Natural killer cell (primary cell): ENCODE measurements around the gene RBM33. TPM values are rescaled to one million over a fixed set of nuclear protein-coding genes. Genes with fewer than 3 reads are reported as not detected.

Experiments used
- ATAC-seq, 3 donors: fragments of 150-1000 bp in 2 of 3; fragments of 200-7000 bp in 1 of 3; cut with Tn5 transposase; 1 replicate in 1 of 3; 2 replicates in 2 of 3; pipeline ENCODE4 v1.10.0; 2021; ENCODE audit warnings: mild to moderate bottlenecking in 2 of 3, moderate library complexity in 2 of 3
- DNase-seq, 2 donors: peaks; one replicate each; pipeline versions ENCODE4 v3.0.0 to v3.0.0-alpha.2; 2013 to 2021; ENCODE audit warnings: mixed read lengths in 1 of 2
- H3K27ac ChIP-seq: one replicate; pipeline ENCODE4 v1.5.1; 2013; ENCODE audit warnings: mild to moderate bottlenecking, low read length
- H3K27me3 ChIP-seq: one replicate; pipeline ENCODE4 v1.6.1; 2013; ENCODE audit warnings: low read length; ENCODE audit not compliant: control insufficient read depth, insufficient read depth
- H3K36me3 ChIP-seq: one replicate; pipeline ENCODE4 v1.6.1; 2013; ENCODE audit warnings: low read length; ENCODE audit not compliant: control insufficient read depth, insufficient read depth
- H3K4me1 ChIP-seq: one replicate; pipeline ENCODE4 v1.6.1; 2013; ENCODE audit warnings: low read length; ENCODE audit not compliant: control insufficient read depth, insufficient read depth
- H3K4me3 ChIP-seq: one replicate; pipeline ENCODE4 v1.5.1; 2013; ENCODE audit warnings: low read length
- H3K9me3 ChIP-seq: one replicate; pipeline ENCODE4 v1.6.1; 2013; ENCODE audit warnings: low read length; ENCODE audit not compliant: control insufficient read depth, insufficient read depth
- H3K27ac Mint-ChIP-seq, 2 donors: one replicate each; pipeline ENCODE4 v1.8.0; 2022; ENCODE audit warnings: mild to moderate bottlenecking in 2 of 2, mixed read lengths in 2 of 2, moderate library complexity in 1 of 2
- H3K27me3 Mint-ChIP-seq, 2 donors: one replicate each; pipeline ENCODE4 v1.8.0; 2022; ENCODE audit warnings: low read depth in 2 of 2, mixed read lengths in 2 of 2
- H3K36me3 Mint-ChIP-seq: one replicate; pipeline ENCODE4 v1.8.0; 2022; ENCODE audit warnings: mixed read lengths
- H3K4me1 Mint-ChIP-seq, 2 donors: one replicate each; pipeline ENCODE4 v1.8.0; 2022; ENCODE audit warnings: mixed read lengths in 2 of 2
- H3K4me3 Mint-ChIP-seq: one replicate; pipeline ENCODE4 v1.8.0; 2022; ENCODE audit warnings: mild to moderate bottlenecking, moderate library complexity, mixed read lengths
- H3K9me3 Mint-ChIP-seq, 2 donors: one replicate each; pipeline ENCODE4 v1.8.0; 2022; ENCODE audit warnings: mixed read lengths in 2 of 2
- WGBS: methylation state at CpG from one replicate; pipeline ENCODE4 v1.1.7; 2013; ENCODE audit warnings: missing lambda C conversion rate; ENCODE audit not compliant: insufficient coverage; 5-methylcytosine and 5-hydroxymethylcytosine counted together
- intact Hi-C: fragments of 100-400 bp; cut with micrococcal nuclease; formaldehyde crosslinking; loops from one replicate; pipeline ENCODE4 v1.14.2; 2022
- total RNA-seq, 4 donors: library from RNA; stranded (reverse); fragments of 120-200 nt in 1 of 4; gene quantifications; one replicate each; pipeline versions ENCODE4 v1.2.3 to v1.2.4, GENCODE V29; 2013 to 2022
- TF ChIP-seq, protein P1 (sequence below): fragments of 200-600 bp; IDR thresholded peaks from one replicate; pipeline ENCODE4 v1.8.0; 2022; ENCODE audit warnings: antibody characterized with exemption

RBM33 gene
- total RNA-seq, 3 donors from 2014 or later (not counting 1 experiment from before 2014, with no cell fraction given), result 161 to 182 (median 182) TPM

DNA sequence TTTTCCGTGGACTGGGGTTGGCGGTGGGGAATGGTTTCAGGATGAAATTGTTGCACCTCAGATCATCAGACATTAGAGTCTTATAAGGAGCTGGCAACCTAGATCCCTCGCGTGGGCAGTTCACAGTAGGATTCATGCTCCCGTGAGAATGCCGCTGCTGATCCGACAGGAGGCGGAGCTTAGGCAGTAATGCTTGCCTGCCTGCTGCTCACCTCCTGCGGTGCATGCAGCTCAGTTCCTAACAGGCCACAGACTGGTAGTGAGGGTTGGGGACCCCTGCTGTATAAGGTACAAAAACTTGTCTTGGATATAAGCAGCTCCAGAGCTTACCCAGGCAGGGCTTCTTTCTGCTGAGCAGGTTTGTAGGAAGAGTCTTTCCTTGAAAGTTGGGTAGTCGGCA, 113.9 kb downstream of the RBM33 start:
- Mint-ChIP-seq H3K27me3 (no peaks in the 10 kb centered on the region), H3K27ac (no peak overlapping the region), H3K4me3 (no peak overlapping the region), H3K9me3 (no peaks in the 10 kb centered on the region), H3K4me1 (peaks cover 64 to 69% of the 10 kb centered on the region in 2 donors), H3K36me3 (no peaks in the 10 kb centered on the region)
- Histone ChIP-seq H3K27me3 (no peaks in the 10 kb centered on the region), H3K27ac (no peak overlapping the region), H3K4me1 (peaks cover 28% of the 10 kb centered on the region), H3K9me3 (no peaks in the 10 kb centered on the region), H3K4me3 (no peak overlapping the region), H3K36me3 (peaks cover 6% of the 10 kb centered on the region)
- DNase-seq (no peak), ATAC-seq (no peak)
- TF ChIP-seq, protein P1, sequence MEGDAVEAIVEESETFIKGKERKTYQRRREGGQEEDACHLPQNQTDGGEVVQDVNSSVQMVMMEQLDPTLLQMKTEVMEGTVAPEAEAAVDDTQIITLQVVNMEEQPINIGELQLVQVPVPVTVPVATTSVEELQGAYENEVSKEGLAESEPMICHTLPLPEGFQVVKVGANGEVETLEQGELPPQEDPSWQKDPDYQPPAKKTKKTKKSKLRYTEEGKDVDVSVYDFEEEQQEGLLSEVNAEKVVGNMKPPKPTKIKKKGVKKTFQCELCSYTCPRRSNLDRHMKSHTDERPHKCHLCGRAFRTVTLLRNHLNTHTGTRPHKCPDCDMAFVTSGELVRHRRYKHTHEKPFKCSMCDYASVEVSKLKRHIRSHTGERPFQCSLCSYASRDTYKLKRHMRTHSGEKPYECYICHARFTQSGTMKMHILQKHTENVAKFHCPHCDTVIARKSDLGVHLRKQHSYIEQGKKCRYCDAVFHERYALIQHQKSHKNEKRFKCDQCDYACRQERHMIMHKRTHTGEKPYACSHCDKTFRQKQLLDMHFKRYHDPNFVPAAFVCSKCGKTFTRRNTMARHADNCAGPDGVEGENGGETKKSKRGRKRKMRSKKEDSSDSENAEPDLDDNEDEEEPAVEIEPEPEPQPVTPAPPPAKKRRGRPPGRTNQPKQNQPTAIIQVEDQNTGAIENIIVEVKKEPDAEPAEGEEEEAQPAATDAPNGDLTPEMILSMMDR, result no peak
- intact Hi-C loops, result no loop called here
- WGBS, result 98% methylated on average over 10 of the region's 10 CpGs

DNA sequence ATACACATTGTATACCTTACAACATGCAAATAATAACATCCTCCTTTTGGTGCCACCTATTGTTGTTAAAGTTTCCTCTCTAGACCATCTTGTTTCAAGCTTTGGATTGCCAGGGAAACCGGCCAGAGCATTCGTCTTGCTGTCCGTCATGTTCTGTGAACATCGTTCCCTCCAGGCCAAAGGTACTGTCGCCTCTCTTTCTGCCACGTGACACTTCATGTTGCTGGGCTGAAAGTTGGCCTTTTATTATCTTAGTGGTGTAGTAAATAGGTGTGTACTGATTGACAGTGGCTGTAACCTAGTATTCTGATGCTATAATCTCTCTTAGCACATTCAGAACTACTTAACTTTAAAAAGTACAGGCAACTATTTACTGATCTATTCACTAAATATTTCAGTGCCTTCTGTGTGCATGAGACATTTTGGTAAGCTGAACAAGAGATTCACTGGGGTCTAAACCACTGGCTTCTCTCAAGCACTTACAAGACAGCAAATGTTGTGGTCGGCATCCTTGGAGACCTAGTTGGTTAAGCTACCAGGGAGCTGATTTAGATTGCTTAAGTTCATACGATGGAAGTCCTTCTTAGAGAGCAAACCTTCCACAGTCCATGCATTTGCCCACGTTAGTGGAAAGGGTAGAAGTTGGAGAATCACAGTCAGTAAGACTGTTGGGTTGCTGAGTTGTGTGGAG, 115.4 kb downstream of the RBM33 start:
- Histone ChIP-seq H3K4me3 (no peak overlapping the region), H3K27ac (no peak overlapping the region), H3K9me3 (no peaks in the 10 kb centered on the region), H3K27me3 (no peaks in the 10 kb centered on the region), H3K36me3 (peaks cover 6% of the 10 kb centered on the region), H3K4me1 (peaks cover 35% of the 10 kb centered on the region)
- Mint-ChIP-seq H3K36me3 (no peaks in the 10 kb centered on the region), H3K9me3 (no peaks in the 10 kb centered on the region), H3K4me3 (no peak overlapping the region), H3K4me1 (peaks cover 64 to 69% of the 10 kb centered on the region in 2 donors), H3K27ac (no peak overlapping the region), H3K27me3 (no peaks in the 10 kb centered on the region)
- ATAC-seq, result no peak
- DNase-seq, result no peak
- WGBS, result 97% methylated on average over 8 of the region's 9 CpGs
- intact Hi-C loops, result loop anchor here (5.0 to 10.0 kb wide), 2 partner anchors 33 to 385 kb away; no protein-coding TSS in a partner anchor
- TF ChIP-seq, protein P1, result no peak

DNA sequence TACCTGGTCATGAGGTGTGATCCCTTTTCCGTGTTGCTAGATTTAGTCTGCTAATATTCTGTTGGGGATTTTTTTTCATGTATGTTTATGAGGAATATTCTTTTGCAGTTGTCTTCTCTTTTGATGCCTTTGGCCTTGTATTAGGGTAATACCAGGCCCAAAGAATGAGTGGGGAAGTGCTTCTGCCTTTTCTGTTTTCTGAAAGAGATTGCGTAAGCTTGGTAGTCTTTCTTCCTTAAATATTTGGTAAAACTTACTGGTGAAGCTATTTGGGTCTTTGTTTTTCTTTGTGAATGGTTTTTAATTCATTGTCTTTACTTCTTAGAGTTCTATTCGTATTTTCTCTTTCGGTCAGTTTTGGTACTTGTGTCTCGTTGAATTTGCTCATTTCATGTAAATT, 116.7 kb downstream of the RBM33 start:
- TF ChIP-seq, protein P1, result no peak
- DNase-seq (no peak), ATAC-seq (no peak)
- intact Hi-C loops, result loop anchor here (5.0 to 10.0 kb wide), 2 partner anchors 34 to 386 kb away; no protein-coding TSS in a partner anchor
- no peaks in the 10 kb centered on the region for H3K27me3 Mint-ChIP-seq
- Histone ChIP-seq H3K4me1 (peaks cover 36% of the 10 kb centered on the region), H3K27me3 (no peaks in the 10 kb centered on the region), H3K27ac (no peak overlapping the region), H3K9me3 (no peaks in the 10 kb centered on the region), H3K36me3 (peaks cover 10% of the 10 kb centered on the region), H3K4me3 (no peak overlapping the region)
- H3K36me3 Mint-ChIP-seq, result no peaks in the 10 kb centered on the region
- H3K4me1 Mint-ChIP-seq, result peaks cover 60 to 72% of the 10 kb centered on the region in 2 donors
- 92% methylated on average over 5 of the region's 5 CpGs for WGBS
- no peak overlapping the region for H3K4me3 Mint-ChIP-seq
- H3K27ac Mint-ChIP-seq, result no peak overlapping the region
- no peaks in the 10 kb centered on the region for H3K9me3 Mint-ChIP-seq
